ENCODE data around the gene GPR143. TPM values are rescaled to one million over a fixed set of nuclear protein-coding genes. Genes with fewer than 3 reads are reported as not detected.

GPR143 gene
- total and polyA plus RNA-seq, 4 donors: 0.77 to 2.7 (median 1.5) TPM

- H3K4me1 ChIP-seq (ENCODE audit: control insufficient read depth in 5 of 5, insufficient read depth in 5 of 5, low read length in 5 of 5): no peaks in the 10 kb centered on the region
- H3K9ac ChIP-seq (ENCODE audit: insufficient read depth in 1 of 2, low read length in 2 of 2): no peak overlapping the region
- WGBS, 2 donors: 87 to 89% methylated on average over 4 of the region's 4 CpGs
- no peak overlapping the region for H3K27ac ChIP-seq (ENCODE audit: low read depth in 1 of 2, low read length in 1 of 2)
- H3K9me3 ChIP-seq (ENCODE audit: control insufficient read depth in 4 of 4, insufficient read depth in 3 of 4, low read length in 3 of 4): peaks cover 0 to 8% (median 0%) of the 10 kb centered on the region in 4 donors
- DNase-seq (no peak), ATAC-seq (ENCODE audit: insufficient read depth, low FRiP score) (no peak)
- H3K4me3 ChIP-seq: no peak overlapping the region
- peaks cover 0 to 5% (median 2%) of the 10 kb centered on the region in 3 donors for H3K27me3 ChIP-seq (ENCODE audit: control insufficient read depth in 3 of 3, insufficient read depth in 3 of 3, low read length in 2 of 3)
- H3K36me3 ChIP-seq (ENCODE audit: control insufficient read depth in 4 of 4, insufficient read depth in 4 of 4, low read length in 4 of 4): no peaks in the 10 kb centered on the region
- no peak for TF ChIP-seq CTCF (IDR thresholded peaks at IDR 0.05; ENCODE audit: control extremely low read depth, extremely low read depth)
Observed at GRCh38 chrX:9747644-9748043, 18.0 kb downstream of the GPR143 start.

GRCh38 chrX:9746148-9746888 is 19.3 kb downstream of the GPR143 start:
- Histone ChIP-seq H3K4me3 (no peak overlapping the region), H3K4me1 (ENCODE audit: control insufficient read depth in 5 of 5, insufficient read depth in 5 of 5, low read length in 5 of 5) (no peaks in the 10 kb centered on the region), H3K27me3 (ENCODE audit: control insufficient read depth in 3 of 3, insufficient read depth in 3 of 3, low read length in 2 of 3) (peaks cover 0 to 5% (median 2%) of the 10 kb centered on the region in 3 donors), H3K36me3 (ENCODE audit: control insufficient read depth in 4 of 4, insufficient read depth in 4 of 4, low read length in 4 of 4) (no peaks in the 10 kb centered on the region), H3K9me3 (ENCODE audit: control insufficient read depth in 4 of 4, insufficient read depth in 3 of 4, low read length in 3 of 4) (peaks cover 0 to 8% (median 0%) of the 10 kb centered on the region in 4 donors), H3K27ac (ENCODE audit: low read depth in 1 of 2, low read length in 1 of 2) (peak overlapping the region; percentile 40 to 66), H3K9ac (ENCODE audit: insufficient read depth in 1 of 2, low read length in 2 of 2) (no peak overlapping the region)
- no peak for DNase-seq
- WGBS, 2 donors: 20 to 31% methylated on average over 3 of the region's 3 CpGs
- no peak for ATAC-seq (ENCODE audit: insufficient read depth, low FRiP score)
- no peak for TF ChIP-seq CTCF (IDR thresholded peaks at IDR 0.05; ENCODE audit: control extremely low read depth, extremely low read depth)

DNA sequence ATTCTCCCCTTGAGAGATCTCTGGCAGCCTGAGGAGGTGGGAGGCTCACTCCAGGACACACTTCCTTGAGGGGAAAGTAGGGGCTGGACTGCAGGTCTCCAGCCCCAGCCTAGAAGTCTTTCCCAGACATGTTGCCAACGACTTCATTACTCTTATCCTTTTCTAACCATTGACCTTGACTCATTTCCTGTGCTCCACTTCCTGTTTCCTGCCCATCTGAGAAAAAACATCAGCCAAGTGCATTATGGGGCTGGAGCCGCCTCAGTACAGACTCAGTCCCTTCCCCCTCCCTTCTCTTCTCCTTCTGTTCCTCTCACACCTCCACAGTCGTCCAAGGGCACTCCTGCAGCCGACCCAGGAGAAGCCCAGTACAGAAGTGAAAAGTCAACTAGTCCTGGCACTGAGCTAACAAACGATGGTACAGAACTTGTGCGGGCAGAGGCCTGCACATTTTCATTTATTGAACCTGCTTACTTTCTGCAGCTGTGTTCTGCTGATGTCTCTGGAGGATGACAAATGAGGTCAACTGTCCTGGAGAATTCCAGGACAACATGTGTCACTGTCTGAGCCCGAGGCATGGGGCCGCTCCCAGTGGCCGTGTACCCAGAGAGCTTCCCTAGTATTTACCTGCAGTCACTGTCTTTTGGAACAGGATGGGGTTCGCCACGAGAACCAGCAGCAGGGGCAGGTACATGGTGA is 20.1 kb downstream of the GPR143 start:
- Histone ChIP-seq H3K4me1 (ENCODE audit: control insufficient read depth in 5 of 5, insufficient read depth in 5 of 5, low read length in 5 of 5) (no peaks in the 10 kb centered on the region), H3K9me3 (ENCODE audit: control insufficient read depth in 4 of 4, insufficient read depth in 3 of 4, low read length in 3 of 4) (peaks cover 0 to 6% (median 0%) of the 10 kb centered on the region in 4 donors), H3K27ac (ENCODE audit: low read depth in 1 of 2, low read length in 1 of 2) (peak overlapping the region; percentile 33 to 66), H3K36me3 (ENCODE audit: control insufficient read depth in 4 of 4, insufficient read depth in 4 of 4, low read length in 4 of 4) (no peaks in the 10 kb centered on the region), H3K4me3 (no peak overlapping the region), H3K9ac (ENCODE audit: insufficient read depth in 1 of 2, low read length in 2 of 2) (no peak overlapping the region), H3K27me3 (ENCODE audit: control insufficient read depth in 3 of 3, insufficient read depth in 3 of 3, low read length in 2 of 3) (peaks cover 0 to 5% (median 2%) of the 10 kb centered on the region in 3 donors)
- WGBS, 2 donors: 38 to 57% methylated on average over 8 to 11 of the region's 11 CpGs
- TF ChIP-seq CTCF (IDR thresholded peaks at IDR 0.05; ENCODE audit: control extremely low read depth, extremely low read depth): no peak
- ATAC-seq (ENCODE audit: insufficient read depth, low FRiP score) (no peak), DNase-seq (peak in 1 of 3 donors; percentile 45)

Measured in lung (tissue), 12 donors.